GM23248 (cell line): ENCODE data around the gene ADCK2. TPM values are rescaled to one million over a fixed set of nuclear protein-coding genes. Genes with fewer than 3 reads are reported as not detected.
"Not testable (repeated sequence)": the region's sequence is repeated elsewhere in the genome, so short reads cannot be mapped to it uniquely, and the experiment has no call there.

Source experiments
- DNase-seq: peaks from one replicate; pipeline ENCODE4 v3.0.0-alpha.2; 2015
- H2AFZ ChIP-seq: fragments of 200-600 bp; sonication (generic); 2 replicates; pipeline ENCODE4 v1.6.1; 2016; ENCODE audit warnings: antibody characterized with exemption
- H3F3A ChIP-seq: fragments of 200-600 bp; sonication (generic); 2 replicates; pipeline ENCODE4 v1.6.1; 2016; ENCODE audit warnings: mild to moderate bottlenecking, antibody characterized with exemption, mixed run types; ENCODE audit not compliant: insufficient read depth
- H3K27ac ChIP-seq: fragments of 200-600 bp; sonication (generic); 2 replicates; pipeline ENCODE4 v1.5.1; 2016; ENCODE audit warnings: mild to moderate bottlenecking
- H3K27me3 ChIP-seq: fragments of 200-600 bp; sonication (generic); replicated peaks from 2 replicates; pipeline ENCODE4 v1.6.1; 2016; ENCODE audit warnings: mild to moderate bottlenecking; ENCODE audit not compliant: insufficient read depth
- H3K36me3 ChIP-seq: fragments of 200-600 bp; sonication (generic); 2 replicates; pipeline ENCODE4 v1.6.1; 2016; ENCODE audit warnings: low read depth, mild to moderate bottlenecking
- H3K4me1 ChIP-seq: fragments of 200-600 bp; sonication (generic); 2 replicates; pipeline ENCODE4 v1.6.1; 2016; ENCODE audit warnings: mild to moderate bottlenecking; ENCODE audit not compliant: insufficient read depth
- H3K4me2 ChIP-seq: fragments of 200-600 bp; sonication (generic); one replicate; pipeline ENCODE4 v1.6.1; 2016; ENCODE audit warnings: mild to moderate bottlenecking; ENCODE audit not compliant: unreplicated experiment
- H3K4me3 ChIP-seq: fragments of 200-600 bp; sonication (generic); 2 replicates; pipeline ENCODE4 v1.5.1; 2016; ENCODE audit warnings: mild to moderate bottlenecking
- H3K79me2 ChIP-seq: fragments of 200-600 bp; sonication (generic); 2 replicates; pipeline ENCODE4 v1.6.1; 2016; ENCODE audit warnings: mild to moderate bottlenecking; ENCODE audit not compliant: insufficient read depth
- H3K9ac ChIP-seq: fragments of 200-600 bp; sonication (generic); 2 replicates; pipeline ENCODE4 v1.6.1; 2016; ENCODE audit warnings: mild to moderate bottlenecking
- H3K9me2 ChIP-seq: fragments of 200-600 bp; sonication (generic); 2 replicates; pipeline ENCODE4 v1.6.1; 2016; ENCODE audit warnings: mixed run types, mild to moderate bottlenecking, moderate library complexity; ENCODE audit not compliant: insufficient read depth
- H3K9me3 ChIP-seq: fragments of 200-600 bp; sonication (generic); one replicate; pipeline ENCODE4 v1.6.1; 2017; ENCODE audit warnings: low read depth
- H4K20me1 ChIP-seq: fragments of 200-600 bp; sonication (generic); 2 replicates; pipeline ENCODE4 v1.6.0; 2016; ENCODE audit not compliant: insufficient read depth
- EZH2 ChIP-seq: fragments of 200-600 bp; sonication (generic); IDR thresholded peaks from 2 replicates; pipeline ENCODE4 v1.6.1; 2018; ENCODE audit warnings: antibody characterized with exemption, mild to moderate bottlenecking; ENCODE audit not compliant: insufficient read depth, poor library complexity, severe bottlenecking
- EZH2phosphoT487 ChIP-seq: fragments of 200-600 bp; sonication (generic); IDR thresholded peaks from 2 replicates; pipeline ENCODE4 v1.6.1; 2018; ENCODE audit warnings: antibody characterized with exemption, moderate library complexity, mild to moderate bottlenecking, low read depth; ENCODE audit not compliant: insufficient read depth
- WGBS, 2 experiments: methylation state at CpG; one replicate each; pipeline ENCODE4 v1.1.6; 2015 to 2017; ENCODE audit warnings: low lambda C conversion rate in 2 of 2, low coverage in 1 of 2; ENCODE audit errors: missing lambda C conversion rate in 2 of 2; 5-methylcytosine and 5-hydroxymethylcytosine counted together
- in situ Hi-C: fragments of 300-500 bp; cut with MboI; formaldehyde crosslinking; loops from 2 replicates; pipeline ENCODE4 v1.15.0; 2020
- polyA plus RNA-seq: library from polyadenylated mRNA; unstranded; fragments of >200 nt; fragmentation: Nextera tagmentation; extraction: Ambion mirVana; gene quantifications from 2 replicates; pipeline ENCODE4 v1.2.1, GENCODE V29; 2016
- total RNA-seq: library from RNA; depleted of rRNA; stranded (reverse); fragments of >200 nt; shearing (Covaris generic); gene quantifications from 2 replicates; pipeline ENCODE4 v1.2.3, GENCODE V29; 2014

ADCK2 gene
- total and polyA plus RNA-seq, 2 experiments from 2014 or later, result 10.0 to 27.1 TPM

DNA sequence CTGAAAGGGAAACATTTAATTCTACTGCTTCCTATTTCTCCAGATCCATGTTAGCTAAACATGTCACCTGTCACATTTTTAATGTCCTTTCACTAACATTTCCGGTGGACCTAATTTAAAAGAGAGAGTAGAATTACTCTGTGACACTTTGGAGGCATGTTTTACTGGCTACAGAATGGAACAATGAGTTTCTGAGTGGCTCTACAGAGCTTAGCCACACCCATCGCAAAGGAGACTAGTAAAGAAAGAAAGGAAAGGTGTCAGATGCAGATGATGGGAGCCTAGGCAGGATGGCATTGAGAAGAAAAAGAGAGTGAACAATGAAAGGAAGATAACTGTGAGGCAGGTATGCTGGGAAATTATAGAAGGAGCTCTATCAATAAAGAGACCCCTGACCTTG is 59.7 kb downstream of the ADCK2 start:
- Histone ChIP-seq H3K9me2 (no peaks in the 10 kb centered on the region), H2AFZ (no peak overlapping the region), H3K4me1 (peaks cover 24% of the 10 kb centered on the region), H3K27me3 (no peaks in the 10 kb centered on the region), H3K4me3 (no peak overlapping the region), H3K9ac (no peak overlapping the region), H3K36me3 (no peaks in the 10 kb centered on the region), H3K4me2 (no peak overlapping the region), H4K20me1 (0 out of 2 replicates have a peak, but pooled peaks cover 2% of the 10 kb centered on the region), H3K79me2 (no peaks in the 10 kb centered on the region), H3F3A (peaks cover 3% of the 10 kb centered on the region; the same call in 1 of the 2 replicates), H3K27ac (no peak overlapping the region), H3K9me3 (no peaks in the 10 kb centered on the region)
- in situ Hi-C loops, result no loop called here
- TF ChIP-seq EZH2, result no peak
- TF ChIP-seq EZH2phosphoT487, result no peak
- no peak for DNase-seq
- 96 to 100% methylated on average over 2 of the region's 2 CpGs for WGBS, 2 experiments

DNA sequence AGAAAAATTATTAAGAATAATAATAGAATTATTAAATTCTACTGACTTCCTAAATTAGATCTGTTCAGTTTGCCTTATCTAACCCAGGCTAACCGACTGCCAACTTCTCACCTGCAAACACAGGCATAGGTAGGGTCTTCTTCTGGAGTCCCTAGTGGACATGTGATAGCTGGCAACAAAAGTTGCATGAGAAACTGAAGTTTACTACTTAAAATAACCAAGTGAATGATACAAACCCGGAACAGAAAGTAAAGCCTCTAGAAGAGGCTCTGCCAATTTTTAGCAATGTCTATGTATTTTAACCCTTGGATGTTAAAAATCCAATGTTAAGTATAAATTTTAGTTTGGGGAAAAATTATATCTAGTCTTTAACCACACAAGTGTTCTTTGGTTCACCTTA is 61.4 kb downstream of the ADCK2 start:
- no peaks in the 10 kb centered on the region for H3K79me2 ChIP-seq
- no peaks in the 10 kb centered on the region for H3K27me3 ChIP-seq
- H2AFZ ChIP-seq, result no peak overlapping the region
- DNase-seq, result no peak
- H3K9ac ChIP-seq, result no peak overlapping the region
- WGBS, 2 experiments, result 73 to 74% methylated on average over 2 of the region's 2 CpGs
- H3K36me3 ChIP-seq, result 0 out of 2 replicates have a peak, but pooled peaks cover 3% of the 10 kb centered on the region
- peaks cover 3% of the 10 kb centered on the region; the same call in 1 of the 2 replicates for H3F3A ChIP-seq
- TF ChIP-seq EZH2 (no peak), EZH2phosphoT487 (no peak)
- H4K20me1 ChIP-seq, result 0 out of 2 replicates have a peak, but pooled peaks cover 2% of the 10 kb centered on the region
- no peak overlapping the region for H3K27ac ChIP-seq
- peaks cover 9% of the 10 kb centered on the region for H3K4me1 ChIP-seq
- H3K9me2 ChIP-seq, result no peaks in the 10 kb centered on the region
- H3K4me2 ChIP-seq, result no peak overlapping the region
- in situ Hi-C loops, result no loop called here
- no peaks in the 10 kb centered on the region for H3K9me3 ChIP-seq
- no peak overlapping the region for H3K4me3 ChIP-seq

DNA sequence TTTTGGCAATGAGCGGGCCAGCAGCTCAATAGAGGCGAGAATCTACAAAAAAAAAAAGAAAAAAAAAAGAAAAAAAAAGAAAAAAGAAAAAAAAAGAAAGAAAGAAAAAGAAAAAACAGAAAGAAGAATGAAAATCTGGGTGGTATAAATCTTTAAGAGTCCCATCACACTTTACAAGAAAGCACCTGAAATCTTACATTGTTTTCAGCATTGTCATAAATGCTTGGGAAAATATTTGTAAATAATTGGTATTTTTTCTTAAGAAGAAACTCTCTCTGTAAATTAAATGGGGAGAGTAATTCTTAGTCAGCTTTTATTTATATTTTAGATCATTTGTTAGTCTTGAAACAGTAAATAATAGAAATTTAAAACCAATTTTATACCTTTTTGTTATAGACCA is 62.0 kb downstream of the ADCK2 start:
- 0 out of 2 replicates have a peak, but pooled peaks cover 4% of the 10 kb centered on the region for H3K36me3 ChIP-seq
- H2AFZ ChIP-seq, result no peak overlapping the region
- 80 to 100% methylated on average over 2 of the region's 2 CpGs for WGBS, 2 experiments
- H3K4me2 ChIP-seq, result no peak overlapping the region
- DNase-seq, result no peak
- peaks cover 3% of the 10 kb centered on the region; the same call in 1 of the 2 replicates for H3K4me1 ChIP-seq
- H3K79me2 ChIP-seq, result no peaks in the 10 kb centered on the region
- H3K27ac ChIP-seq, result no peak overlapping the region
- no peaks in the 10 kb centered on the region for H3K27me3 ChIP-seq
- in situ Hi-C loops, result no loop called here
- peaks cover 3% of the 10 kb centered on the region; the same call in 1 of the 2 replicates for H3F3A ChIP-seq
- no peaks in the 10 kb centered on the region for H3K9me3 ChIP-seq
- no peak for TF ChIP-seq EZH2
- no peak overlapping the region for H3K4me3 ChIP-seq
- H4K20me1 ChIP-seq, result 0 out of 2 replicates have a peak, but pooled peaks cover 2% of the 10 kb centered on the region
- H3K9me2 ChIP-seq, result no peaks in the 10 kb centered on the region
- H3K9ac ChIP-seq, result no peak overlapping the region

DNA sequence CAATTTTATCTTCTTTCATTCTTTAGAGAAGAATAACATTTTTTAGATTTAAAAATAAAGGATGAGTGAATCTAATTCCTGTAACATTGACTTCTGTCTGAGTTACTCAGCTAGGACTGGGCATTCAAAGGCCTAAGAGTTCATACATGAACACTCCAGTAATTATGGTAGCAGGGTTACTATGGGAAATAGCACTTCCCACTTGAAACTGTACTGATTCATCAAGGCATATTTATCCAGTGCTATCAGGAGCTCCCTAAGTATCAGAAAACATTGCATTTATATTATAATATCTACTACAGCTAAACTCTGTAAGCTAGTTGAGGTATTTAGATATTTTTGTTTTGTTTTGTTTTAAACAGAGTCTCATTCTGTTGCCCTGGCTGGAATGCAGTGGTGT is 65.5 kb downstream of the ADCK2 start:
- no peaks in the 10 kb centered on the region for H3K79me2 ChIP-seq
- in situ Hi-C loops, result no loop called here

GRCh38 chr7:140743255-140743654 is 70.5 kb downstream of the ADCK2 start:
- H2AFZ ChIP-seq, H3K27me3 ChIP-seq, DNase-seq, in situ Hi-C loops, H3K9me2 ChIP-seq, H3F3A ChIP-seq, H3K4me1 ChIP-seq, H3K9ac ChIP-seq, H3K79me2 ChIP-seq, H4K20me1 ChIP-seq, H3K9me3 ChIP-seq, H3K4me2 ChIP-seq, H3K4me3 ChIP-seq, H3K27ac ChIP-seq, H3K36me3 ChIP-seq: not testable (repeated sequence)
- 95 to 96% methylated on average over 2 of the region's 4 CpGs for WGBS, 2 experiments

More for the DNA sequence above, 65.5 kb downstream of the ADCK2 start:
- no peak for TF ChIP-seq EZH2phosphoT487
- TF ChIP-seq EZH2, result no peak
- H3K9me3 ChIP-seq, result no peaks in the 10 kb centered on the region
- H3K4me1 ChIP-seq, result no peaks in the 10 kb centered on the region
- 0 out of 2 replicates have a peak, but pooled peaks cover 4% of the 10 kb centered on the region for H3K36me3 ChIP-seq
- DNase-seq, result peak; percentile 39
- H3K27ac ChIP-seq, result no peak overlapping the region
- H3K4me3 ChIP-seq, result no peak overlapping the region
- no peak overlapping the region for H3K9ac ChIP-seq
- no peaks in the 10 kb centered on the region for H3F3A ChIP-seq
- no peak overlapping the region for H2AFZ ChIP-seq
- no peak overlapping the region for H3K4me2 ChIP-seq
- no peaks in the 10 kb centered on the region for H3K27me3 ChIP-seq
- 0 out of 2 replicates have a peak, but pooled peaks cover 2% of the 10 kb centered on the region for H4K20me1 ChIP-seq
- H3K9me2 ChIP-seq, result no peaks in the 10 kb centered on the region
